ENCODE results near the gene ZIM2.

ZIM2 gene

GRCh38 chr19:56838909-56839651 lies 1.4 kb downstream of the ZIM2 start:
- DNase-seq (ENCODE audit: low read depth) = no peak
- TF ChIP-seq CTCF (IDR thresholded peaks at IDR 0.05; ENCODE audit: low read depth, low read length, missing control alignments) = no peak
- H3K4me3 ChIP-seq (ENCODE audit: low read depth, low read length) = no peak overlapping the region

GRCh38 chr19:56838024-56838908 lies 2.3 kb downstream of the ZIM2 start:
- H3K4me3 ChIP-seq (ENCODE audit: low read depth, low read length) = no peak overlapping the region
- DNase-seq (ENCODE audit: low read depth) = no peak
- no peak for TF ChIP-seq CTCF (IDR thresholded peaks at IDR 0.05; ENCODE audit: low read depth, low read length, missing control alignments)

- no peak for DNase-seq (ENCODE audit: low read depth)
- no peak overlapping the region for H3K4me3 ChIP-seq (ENCODE audit: low read depth, low read length)
- TF ChIP-seq CTCF (IDR thresholded peaks at IDR 0.05; ENCODE audit: low read depth, low read length, missing control alignments) = no peak
Observed at GRCh38 chr19:56837492-56838023, 3.0 kb downstream of the ZIM2 start.

GRCh38 chr19:56837004-56837403 lies 3.5 kb downstream of the ZIM2 start:
- no peak for TF ChIP-seq CTCF (IDR thresholded peaks at IDR 0.05; ENCODE audit: low read depth, low read length, missing control alignments)
- H3K4me3 ChIP-seq (ENCODE audit: low read depth, low read length) = no peak overlapping the region
- DNase-seq (ENCODE audit: low read depth) = no peak

- no peak for DNase-seq (ENCODE audit: low read depth)
- H3K4me3 ChIP-seq (ENCODE audit: low read depth, low read length) = no peak overlapping the region
- TF ChIP-seq CTCF (IDR thresholded peaks at IDR 0.05; ENCODE audit: low read depth, low read length, missing control alignments) = no peak
Observed at GRCh38 chr19:56836059-56836458, 4.5 kb downstream of the ZIM2 start.

GRCh38 chr19:56835401-56835800 lies 5.1 kb downstream of the ZIM2 start:
- TF ChIP-seq CTCF (IDR thresholded peaks at IDR 0.05; ENCODE audit: low read depth, low read length, missing control alignments) = no peak
- no peak overlapping the region for H3K4me3 ChIP-seq (ENCODE audit: low read depth, low read length)
- DNase-seq (ENCODE audit: low read depth) = no peak

Data from GM12864 (cell line).